ENCODE measurements around the gene RNF121.

DNA sequence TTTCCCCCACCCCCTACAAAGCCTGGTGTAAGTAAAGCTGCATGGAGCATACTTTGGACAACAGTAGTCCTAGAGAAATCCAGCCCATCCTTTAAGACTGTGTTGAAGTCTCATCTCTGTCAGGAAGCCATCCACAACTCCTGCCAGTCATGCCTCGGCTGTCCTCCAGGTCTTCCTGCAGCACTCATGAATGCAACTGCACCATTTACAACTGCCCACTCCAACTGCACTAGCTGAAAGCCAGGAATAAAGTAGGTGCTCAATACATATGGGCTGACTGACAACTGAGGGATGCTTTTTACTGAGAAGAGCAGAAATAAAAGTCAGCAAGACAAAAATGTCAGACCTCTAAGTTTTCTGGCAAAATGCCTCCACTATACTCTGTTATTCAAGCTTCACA, 97.2 kb downstream of the RNF121 start:
- TF ChIP-seq, protein P1, sequence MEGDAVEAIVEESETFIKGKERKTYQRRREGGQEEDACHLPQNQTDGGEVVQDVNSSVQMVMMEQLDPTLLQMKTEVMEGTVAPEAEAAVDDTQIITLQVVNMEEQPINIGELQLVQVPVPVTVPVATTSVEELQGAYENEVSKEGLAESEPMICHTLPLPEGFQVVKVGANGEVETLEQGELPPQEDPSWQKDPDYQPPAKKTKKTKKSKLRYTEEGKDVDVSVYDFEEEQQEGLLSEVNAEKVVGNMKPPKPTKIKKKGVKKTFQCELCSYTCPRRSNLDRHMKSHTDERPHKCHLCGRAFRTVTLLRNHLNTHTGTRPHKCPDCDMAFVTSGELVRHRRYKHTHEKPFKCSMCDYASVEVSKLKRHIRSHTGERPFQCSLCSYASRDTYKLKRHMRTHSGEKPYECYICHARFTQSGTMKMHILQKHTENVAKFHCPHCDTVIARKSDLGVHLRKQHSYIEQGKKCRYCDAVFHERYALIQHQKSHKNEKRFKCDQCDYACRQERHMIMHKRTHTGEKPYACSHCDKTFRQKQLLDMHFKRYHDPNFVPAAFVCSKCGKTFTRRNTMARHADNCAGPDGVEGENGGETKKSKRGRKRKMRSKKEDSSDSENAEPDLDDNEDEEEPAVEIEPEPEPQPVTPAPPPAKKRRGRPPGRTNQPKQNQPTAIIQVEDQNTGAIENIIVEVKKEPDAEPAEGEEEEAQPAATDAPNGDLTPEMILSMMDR (IDR thresholded peaks at IDR 0.05), result no peak
- TF ChIP-seq POLR2A (IDR thresholded peaks at IDR 0.05), result no peak
